OCI-M2 (cell line): ENCODE data around the gene ABHD12.
"Not testable (repeated sequence)": the region's sequence is repeated elsewhere in the genome, so short reads cannot be mapped to it uniquely, and the experiment has no call there.

Experiments
- DNase-seq: peaks from one replicate; lab custom pipeline; 2025; ENCODE audit not compliant: unreplicated experiment; lab: John Stamatoyannopoulos, UW

ABHD12 gene

GRCh38 chr20:25278636-25279361, 111.8 kb downstream of the ABHD12 start:
- no peak for DNase-seq

- DNase-seq = no peak
Measured at GRCh38 chr20:25277941-25278521, 112.6 kb downstream of the ABHD12 start.

GRCh38 chr20:25277051-25277801, 113.4 kb downstream of the ABHD12 start:
- DNase-seq = no peak

GRCh38 chr20:25276533-25277050, 114.0 kb downstream of the ABHD12 start:
- no peak for DNase-seq

GRCh38 chr20:25275813-25276532, 114.7 kb downstream of the ABHD12 start:
- no peak for DNase-seq

GRCh38 chr20:25274891-25275812, 115.5 kb downstream of the ABHD12 start:
- DNase-seq = no peak

- DNase-seq = no peak
Measured at GRCh38 chr20:25274481-25274880, 116.2 kb downstream of the ABHD12 start.

GRCh38 chr20:25273541-25274358, 116.9 kb downstream of the ABHD12 start:
- DNase-seq = no peak

GRCh38 chr20:25273046-25273445, 117.6 kb downstream of the ABHD12 start:
- DNase-seq = no peak

GRCh38 chr20:25272223-25273000, 118.2 kb downstream of the ABHD12 start:
- no peak for DNase-seq

- no peak for DNase-seq
Measured at GRCh38 chr20:25271486-25272222, 119.0 kb downstream of the ABHD12 start.

GRCh38 chr20:25270829-25271251, 119.8 kb downstream of the ABHD12 start:
- no peak for DNase-seq

- DNase-seq = no peak
Measured at GRCh38 chr20:25269833-25270170, 120.8 kb downstream of the ABHD12 start.

GRCh38 chr20:25269057-25269832, 121.4 kb downstream of the ABHD12 start:
- no peak for DNase-seq

GRCh38 chr20:25260770-25261437, 129.7 kb downstream of the ABHD12 start:
- not testable (repeated sequence) for DNase-seq

- DNase-seq = no peak
Measured at GRCh38 chr20:25259788-25260254, 130.8 kb downstream of the ABHD12 start.
